Osteocyte (in vitro differentiated cells): ENCODE data around the gene TSPYL1. TPM values are rescaled to one million over a fixed set of nuclear protein-coding genes. Genes with fewer than 3 reads are reported as not detected.

Experiments used
- DNase-seq: peaks from one replicate; pipeline ENCODE4 v3.0.0; 2021; ENCODE audit warnings: mixed read lengths; ENCODE audit not compliant: unreplicated experiment; ENCODE audit errors: extremely low spot score
- H3K27ac Mint-ChIP-seq: one replicate; pipeline ENCODE4 v1.8.0; 2021; ENCODE audit warnings: mild to moderate bottlenecking, mixed read lengths; ENCODE audit not compliant: unreplicated experiment
- H3K27me3 Mint-ChIP-seq: one replicate; pipeline ENCODE4 v1.8.0; 2021; ENCODE audit warnings: mixed read lengths; ENCODE audit not compliant: unreplicated experiment
- H3K36me3 Mint-ChIP-seq: one replicate; pipeline ENCODE4 v1.8.0; 2021; ENCODE audit warnings: mixed read lengths; ENCODE audit not compliant: unreplicated experiment
- H3K4me1 Mint-ChIP-seq: one replicate; pipeline ENCODE4 v1.8.0; 2021; ENCODE audit warnings: mixed read lengths; ENCODE audit not compliant: unreplicated experiment
- H3K4me3 Mint-ChIP-seq: one replicate; pipeline ENCODE4 v1.8.0; 2021; ENCODE audit warnings: mild to moderate bottlenecking, moderate library complexity, mixed read lengths; ENCODE audit not compliant: unreplicated experiment
- H3K9me3 Mint-ChIP-seq: one replicate; pipeline ENCODE4 v1.8.0; 2021; ENCODE audit warnings: mixed read lengths; ENCODE audit not compliant: unreplicated experiment
- CTCF ChIP-seq: fragments of 200-600 bp; sonication (generic); IDR thresholded peaks from 2 replicates; pipeline ENCODE4 v1.5.0; 2021; ENCODE audit warnings: antibody characterized with exemption, mild to moderate bottlenecking, moderate library complexity
- total RNA-seq: library from RNA; stranded (reverse); gene quantifications from 2 replicates; pipeline ENCODE4 v1.2.1, GENCODE V29; 2021

TSPYL1 gene
- total RNA-seq, 1 donor from 2014 or later = 65.3 TPM

- Mint-ChIP-seq H3K4me1 (peaks cover 29% of the 10 kb centered on the region), H3K9me3 (no peaks in the 10 kb centered on the region)
These were observed 31.2 kb downstream of the TSPYL1 start for GRCh38 chr6:116248577-116248976.

GRCh38 chr6:116247285-116247684, 32.4 kb downstream of the TSPYL1 start:
- TF ChIP-seq CTCF = no peak
- no peaks in the 10 kb centered on the region for H3K27me3 Mint-ChIP-seq
- H3K27ac Mint-ChIP-seq = no peak overlapping the region
- H3K4me3 Mint-ChIP-seq = no peak overlapping the region
- H3K4me1 Mint-ChIP-seq = peaks cover 27% of the 10 kb centered on the region
- H3K9me3 Mint-ChIP-seq = no peaks in the 10 kb centered on the region
- DNase-seq = no peak
- H3K36me3 Mint-ChIP-seq = peaks cover 4% of the 10 kb centered on the region

More at GRCh38 chr6:116248577-116248976, 31.2 kb downstream of the TSPYL1 start:
- TF ChIP-seq CTCF = no peak
- Mint-ChIP-seq H3K4me3 (no peak overlapping the region), H3K27ac (no peak overlapping the region), H3K27me3 (no peaks in the 10 kb centered on the region), H3K36me3 (peaks cover 4% of the 10 kb centered on the region)
- no peak for DNase-seq

- peaks cover 15% of the 10 kb centered on the region for H3K4me1 Mint-ChIP-seq
- H3K27me3 Mint-ChIP-seq = no peaks in the 10 kb centered on the region
- H3K27ac Mint-ChIP-seq = no peak overlapping the region
- H3K36me3 Mint-ChIP-seq = peaks cover 2% of the 10 kb centered on the region
- H3K9me3 Mint-ChIP-seq = no peaks in the 10 kb centered on the region
- DNase-seq = no peak
- H3K4me3 Mint-ChIP-seq = no peak overlapping the region
- TF ChIP-seq CTCF = no peak
These were observed 33.6 kb downstream of the TSPYL1 start for GRCh38 chr6:116246089-116246488.

- Mint-ChIP-seq H3K4me3 (no peak overlapping the region), H3K9me3 (no peaks in the 10 kb centered on the region), H3K36me3 (peaks cover 2% of the 10 kb centered on the region), H3K4me1 (no peaks in the 10 kb centered on the region), H3K27ac (no peak overlapping the region), H3K27me3 (no peaks in the 10 kb centered on the region)
- no peak for DNase-seq
- no peak for TF ChIP-seq CTCF
These were observed 35.4 kb downstream of the TSPYL1 start for GRCh38 chr6:116244284-116244683.

GRCh38 chr6:116239856-116240255, 39.9 kb downstream of the TSPYL1 start:
- H3K4me1 Mint-ChIP-seq = peaks cover 16% of the 10 kb centered on the region
- no peak for DNase-seq
- H3K27ac Mint-ChIP-seq = no peak overlapping the region
- no peak for TF ChIP-seq CTCF
- H3K4me3 Mint-ChIP-seq = no peak overlapping the region
- peaks cover 4% of the 10 kb centered on the region for H3K36me3 Mint-ChIP-seq
- H3K9me3 Mint-ChIP-seq = no peaks in the 10 kb centered on the region
- H3K27me3 Mint-ChIP-seq = no peaks in the 10 kb centered on the region
